Activated CD8-positive, alpha-beta T cell treated with anti-CD3 and anti-CD28 coated beads, Interleukin-2, amount 10 ng/mL, durations not matched to agents 7 days and 5 days (primary cell): Measurements from ENCODE around the gene NPC2. TPM values are rescaled to one million over a fixed set of nuclear protein-coding genes. Genes with fewer than 3 reads are reported as not detected.

ENCODE experiments used
- ATAC-seq: fragments of 150-1000 bp; cut with Tn5 transposase; one replicate; pipeline ENCODE4 v1.10.0; 2021; ENCODE audit warnings: moderate library complexity
- CTCF ChIA-PET: fragments of 350-600 bp; sonication (Branson Sonifier 250); formaldehyde crosslinking; loops from one replicate; lab custom pipeline; 2021; ENCODE audit warnings: antibody characterized with exemption; lab: Charles Lee
- POLR2A ChIA-PET: fragments of 350-600 bp; sonication (Branson Sonifier 250); formaldehyde crosslinking; loops from one replicate; lab custom pipeline; 2021; ENCODE audit warnings: antibody characterized with exemption; lab: Charles Lee
- DNase-seq: peaks from one replicate; pipeline ENCODE4 v3.0.0-alpha.2; 2020
- H3K27ac Mint-ChIP-seq: one replicate; pipeline ENCODE4 v1.8.0; 2021; ENCODE audit warnings: mild to moderate bottlenecking, mixed read lengths
- H3K27me3 Mint-ChIP-seq: one replicate; pipeline ENCODE4 v1.8.0; 2021; ENCODE audit warnings: low read depth, mixed read lengths
- H3K36me3 Mint-ChIP-seq: one replicate; pipeline ENCODE4 v1.8.0; 2021; ENCODE audit warnings: low read depth, mixed read lengths
- H3K4me1 Mint-ChIP-seq: one replicate; pipeline ENCODE4 v1.8.0; 2021; ENCODE audit warnings: low read depth, mixed read lengths
- H3K4me3 Mint-ChIP-seq: one replicate; pipeline ENCODE4 v1.8.0; 2021; ENCODE audit warnings: mild to moderate bottlenecking, mixed read lengths
- H3K9me3 Mint-ChIP-seq: one replicate; pipeline ENCODE4 v1.8.0; 2022; ENCODE audit warnings: mixed read lengths; ENCODE audit not compliant: insufficient read depth
- total RNA-seq, 2 experiments: library from RNA; stranded (reverse); gene quantifications; one replicate each; pipeline ENCODE4 v1.2.3, GENCODE V29; 2021

The NPC2 gene
- total RNA-seq, 2 experiments from 2014 or later = 31.4 to 32.2 TPM

DNA sequence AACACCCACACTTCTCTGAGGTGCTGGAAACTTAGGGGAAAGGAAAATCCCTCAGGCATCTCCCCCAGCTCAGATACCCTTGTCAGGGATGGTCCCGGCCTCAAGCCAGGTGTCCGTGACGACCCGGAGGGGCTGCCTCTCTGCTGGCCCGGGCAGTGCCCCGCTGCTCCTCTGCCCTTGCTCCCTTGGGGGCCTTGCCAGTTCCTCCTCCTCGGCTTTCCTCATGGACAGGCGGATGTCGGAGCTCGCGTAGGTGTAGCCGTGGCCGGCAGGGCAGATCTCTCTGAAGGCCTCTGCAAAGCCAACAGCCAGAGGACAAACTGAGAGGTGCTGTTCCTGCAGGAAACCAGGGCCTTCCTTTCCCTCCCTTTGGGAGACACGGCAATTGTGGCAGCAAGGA lies 35.3 kb upstream of the NPC2 start:
- Mint-ChIP-seq H3K4me1 (peaks cover 2% of the 10 kb centered on the region), H3K4me3 (no peak overlapping the region), H3K9me3 (no peaks in the 10 kb centered on the region), H3K27me3 (peaks cover 3% of the 10 kb centered on the region), H3K36me3 (no peaks in the 10 kb centered on the region), H3K27ac (no peak overlapping the region)
- no peak for ATAC-seq
- CTCF ChIA-PET = no interaction called here
- no peak for DNase-seq
- POLR2A ChIA-PET = no interaction called here

DNA sequence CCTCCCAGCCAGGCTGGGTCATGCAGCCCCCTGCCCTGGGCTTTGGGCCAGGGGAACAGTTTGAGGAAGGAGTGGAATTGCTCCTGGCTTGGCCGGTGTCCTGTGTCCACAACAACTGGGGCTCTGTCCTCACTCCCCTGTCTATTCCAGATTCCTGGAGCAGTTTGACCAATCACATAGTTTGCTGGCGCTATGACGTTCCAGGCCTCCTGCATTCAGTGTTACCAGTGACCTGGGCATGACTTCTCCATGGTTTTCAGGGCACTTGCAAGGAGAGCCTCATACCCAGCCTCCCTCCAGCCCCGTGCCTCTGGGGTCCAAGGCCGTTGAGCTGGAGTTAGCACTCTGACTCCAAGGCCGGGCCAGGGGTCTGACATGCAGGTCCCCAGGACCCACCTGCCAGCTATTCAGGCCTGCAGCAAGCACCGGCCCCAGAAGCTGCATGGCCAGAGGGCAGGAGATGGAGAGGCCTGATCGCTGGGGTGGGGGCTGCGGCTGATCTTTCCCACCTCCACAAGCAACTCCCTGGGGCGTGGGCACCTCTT lies 34.7 kb upstream of the NPC2 start:
- peaks cover 3% of the 10 kb centered on the region for H3K27me3 Mint-ChIP-seq
- no peak overlapping the region for H3K27ac Mint-ChIP-seq
- POLR2A ChIA-PET = no interaction called here
- H3K4me3 Mint-ChIP-seq = no peak overlapping the region
- no peaks in the 10 kb centered on the region for H3K9me3 Mint-ChIP-seq
- ATAC-seq = no peak
- H3K4me1 Mint-ChIP-seq = no peaks in the 10 kb centered on the region
- no peaks in the 10 kb centered on the region for H3K36me3 Mint-ChIP-seq
- CTCF ChIA-PET = no interaction called here
- no peak for DNase-seq

DNA sequence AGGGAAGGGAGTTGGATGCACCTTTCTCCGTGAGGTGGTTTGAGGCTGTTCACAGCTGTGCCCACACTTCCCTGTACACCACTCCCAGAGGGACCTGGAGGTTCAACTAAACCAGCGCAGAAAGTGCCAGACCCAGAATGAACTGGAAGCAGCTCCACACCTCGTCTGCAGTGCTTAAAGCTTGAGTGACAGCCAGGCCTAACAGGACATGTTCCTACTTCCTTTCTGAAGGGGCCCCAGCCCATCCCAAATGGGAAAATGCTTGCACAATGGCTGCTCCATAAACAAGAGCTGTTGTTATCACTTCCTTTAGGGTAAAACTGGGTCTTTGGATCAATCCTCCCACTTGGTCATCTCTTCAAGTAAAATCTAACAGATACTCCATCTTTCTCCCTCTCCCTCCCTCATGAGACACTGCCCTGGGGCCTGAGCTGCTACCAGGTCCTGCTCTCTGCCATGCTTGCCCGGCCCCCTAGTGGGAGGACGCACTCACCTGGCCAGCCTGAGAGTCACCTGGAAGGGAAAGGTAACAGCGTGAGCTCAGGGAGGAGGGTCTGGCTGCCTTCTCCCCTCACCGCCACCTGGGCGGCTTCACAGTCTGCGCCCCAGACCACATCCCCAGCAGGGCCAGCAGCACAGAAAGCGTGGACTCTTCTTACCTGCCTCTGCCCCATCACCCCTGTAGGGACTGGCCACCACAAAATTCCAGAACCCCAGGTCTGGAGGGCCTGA lies 33.9 kb upstream of the NPC2 start:
- peaks cover 3% of the 10 kb centered on the region for H3K27me3 Mint-ChIP-seq

DNA sequence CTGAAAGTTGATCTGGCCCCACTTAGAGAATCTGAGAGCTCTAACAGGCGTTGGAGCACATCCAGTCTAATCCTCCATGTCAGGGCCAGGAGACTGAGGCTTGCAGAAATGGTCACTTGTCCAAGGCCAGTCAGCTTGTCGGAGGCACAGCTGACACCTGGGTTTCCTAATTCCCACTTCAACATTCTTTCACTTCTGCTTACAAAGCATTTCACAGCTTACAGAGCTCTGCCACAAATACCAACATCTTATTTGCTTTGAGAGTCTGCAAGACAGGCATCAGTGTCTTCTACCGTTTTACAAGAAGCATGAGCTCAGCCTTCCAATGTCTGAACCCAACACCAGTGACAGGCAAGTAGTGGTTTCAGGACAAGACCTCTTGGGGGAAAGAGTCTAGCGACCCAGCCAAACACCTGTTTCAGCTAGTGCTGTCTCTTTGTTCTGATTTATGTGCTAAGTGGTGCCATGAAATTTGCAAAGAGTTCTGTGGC lies 32.3 kb upstream of the NPC2 start:
- CTCF ChIA-PET = no interaction called here
- Mint-ChIP-seq H3K4me1 (no peaks in the 10 kb centered on the region), H3K36me3 (no peaks in the 10 kb centered on the region), H3K27me3 (peaks cover 3% of the 10 kb centered on the region), H3K27ac (no peak overlapping the region), H3K4me3 (no peak overlapping the region), H3K9me3 (no peaks in the 10 kb centered on the region)
- ATAC-seq = no peak
- POLR2A ChIA-PET = no interaction called here
- no peak for DNase-seq

More for the DNA sequence above, 33.9 kb upstream of the NPC2 start:
- Mint-ChIP-seq H3K4me1 (no peaks in the 10 kb centered on the region), H3K9me3 (no peaks in the 10 kb centered on the region), H3K36me3 (no peaks in the 10 kb centered on the region), H3K4me3 (no peak overlapping the region), H3K27ac (no peak overlapping the region)
- ATAC-seq (no peak), DNase-seq (no peak)
- ChIA-PET CTCF (interaction anchor here (1.3 kb wide), 1 partner anchor 10 kb away, joined by 3 read pairs; no protein-coding TSS in a partner anchor), POLR2A (no interaction called here)

DNA sequence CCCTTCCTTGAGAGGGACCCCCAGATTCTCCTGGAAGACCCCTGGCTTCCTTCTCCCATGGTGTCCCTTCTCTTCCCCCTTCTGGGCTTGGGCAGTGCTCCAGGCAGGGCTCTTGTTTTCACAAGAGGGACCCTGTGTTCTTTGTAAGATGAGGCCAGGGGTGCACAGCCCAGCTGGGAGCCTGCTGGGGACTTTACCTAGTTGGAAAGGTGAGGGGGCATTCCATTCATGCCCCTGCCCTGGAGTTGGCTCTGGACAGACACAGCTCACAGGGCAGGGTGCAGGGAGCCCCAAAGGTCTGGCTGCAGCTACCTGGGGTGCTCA lies 31.7 kb upstream of the NPC2 start:
- no peak overlapping the region for H3K4me3 Mint-ChIP-seq
- peaks cover 3% of the 10 kb centered on the region for H3K27me3 Mint-ChIP-seq
- no peak overlapping the region for H3K27ac Mint-ChIP-seq
- POLR2A ChIA-PET = no interaction called here
- ATAC-seq (no peak), DNase-seq (no peak)
- H3K36me3 Mint-ChIP-seq = no peaks in the 10 kb centered on the region
- no peaks in the 10 kb centered on the region for H3K4me1 Mint-ChIP-seq
- CTCF ChIA-PET = no interaction called here
- H3K9me3 Mint-ChIP-seq = no peaks in the 10 kb centered on the region

DNA sequence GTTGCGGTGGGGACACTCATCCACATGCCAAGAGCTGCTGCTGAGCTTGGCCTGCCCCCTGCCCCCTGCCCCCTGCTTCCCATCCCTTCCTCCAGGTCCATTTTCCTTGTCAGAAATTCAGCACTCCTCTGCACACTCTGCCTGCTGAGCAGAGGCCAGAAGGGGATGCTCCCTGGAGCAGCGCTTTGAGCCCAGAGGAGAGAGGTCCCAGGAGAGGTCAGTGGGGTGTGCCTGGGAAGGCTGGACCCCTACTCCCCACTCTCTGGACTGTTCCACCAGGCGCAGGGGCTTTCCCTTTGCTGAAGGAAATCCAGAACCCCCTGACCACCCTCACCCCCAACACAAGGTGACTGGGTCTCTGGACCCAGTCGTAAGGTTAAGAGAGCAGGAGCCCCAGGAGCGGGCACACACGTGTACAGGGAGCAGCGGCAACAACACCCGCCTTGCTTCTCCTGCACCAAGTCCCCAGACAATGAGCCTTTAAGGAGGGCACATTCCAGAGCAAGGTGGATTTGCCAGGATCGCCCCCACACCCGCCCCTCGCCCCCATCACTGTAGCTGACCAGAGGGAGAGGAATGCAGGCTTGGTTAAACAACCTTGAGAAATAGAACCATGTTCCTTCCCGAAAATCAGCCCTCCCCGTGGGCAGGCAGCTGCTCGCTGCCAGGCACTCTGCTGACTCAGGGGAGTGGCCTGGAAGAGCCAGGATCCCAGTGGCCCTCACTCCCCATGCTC lies 31.1 kb upstream of the NPC2 start:
- DNase-seq (no peak), ATAC-seq (no peak)
- Mint-ChIP-seq H3K4me3 (no peak overlapping the region), H3K9me3 (no peaks in the 10 kb centered on the region), H3K4me1 (no peaks in the 10 kb centered on the region), H3K27ac (no peak overlapping the region), H3K36me3 (no peaks in the 10 kb centered on the region), H3K27me3 (peaks cover 3% of the 10 kb centered on the region)
- CTCF ChIA-PET = no interaction called here
- POLR2A ChIA-PET = no interaction called here

DNA sequence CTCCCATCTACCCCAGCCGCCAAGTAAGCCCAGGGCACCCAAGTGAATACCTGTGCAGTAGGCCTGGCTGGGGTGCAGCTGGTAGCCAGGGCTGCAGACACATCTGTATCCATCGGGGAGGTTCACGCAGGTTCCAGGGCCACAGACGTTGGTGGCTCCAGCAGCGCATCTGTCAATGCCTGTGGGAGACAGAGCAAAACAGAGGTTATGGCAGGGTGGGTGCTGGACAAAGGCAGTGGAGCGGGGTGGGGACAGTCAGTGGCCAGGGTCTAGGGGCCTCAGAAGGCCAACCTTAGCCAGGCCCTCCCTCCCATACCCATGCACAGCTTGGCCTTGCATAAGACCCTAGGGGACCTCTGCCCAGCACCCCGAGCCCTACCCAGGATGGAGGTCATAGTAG lies 29.6 kb upstream of the NPC2 start:
- POLR2A ChIA-PET = no interaction called here
- CTCF ChIA-PET = no interaction called here
- ATAC-seq (no peak), DNase-seq (no peak)
- Mint-ChIP-seq H3K4me1 (no peaks in the 10 kb centered on the region), H3K36me3 (no peaks in the 10 kb centered on the region), H3K9me3 (no peaks in the 10 kb centered on the region), H3K4me3 (no peak overlapping the region), H3K27me3 (peaks cover 16% of the 10 kb centered on the region), H3K27ac (no peak overlapping the region)

DNA sequence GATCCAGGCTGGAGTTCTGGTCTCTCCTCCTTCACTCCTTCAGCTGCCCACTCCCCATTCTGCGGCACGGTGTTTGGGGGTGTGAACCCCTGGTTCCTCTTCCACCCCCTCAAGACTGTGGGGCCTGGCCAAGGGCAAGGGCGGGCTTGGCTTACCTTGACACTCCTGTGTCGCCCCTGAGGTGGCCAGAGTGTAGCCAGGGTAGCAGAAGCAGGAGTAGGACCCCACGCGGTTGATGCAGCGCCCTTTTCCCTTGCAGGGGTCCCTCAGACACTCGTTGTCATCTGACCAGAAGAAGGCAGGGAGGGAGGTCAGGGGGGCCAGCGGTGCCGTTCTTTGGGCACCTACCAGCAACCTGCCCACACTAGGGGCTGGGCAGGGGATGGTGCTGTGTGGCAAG lies 28.7 kb upstream of the NPC2 start:
- no peak overlapping the region for H3K27ac Mint-ChIP-seq
- H3K4me3 Mint-ChIP-seq = no peak overlapping the region
- POLR2A ChIA-PET = no interaction called here
- H3K9me3 Mint-ChIP-seq = no peaks in the 10 kb centered on the region
- ATAC-seq (no peak), DNase-seq (no peak)
- no peaks in the 10 kb centered on the region for H3K4me1 Mint-ChIP-seq
- no peaks in the 10 kb centered on the region for H3K36me3 Mint-ChIP-seq
- CTCF ChIA-PET = no interaction called here
- peaks cover 18% of the 10 kb centered on the region for H3K27me3 Mint-ChIP-seq

DNA sequence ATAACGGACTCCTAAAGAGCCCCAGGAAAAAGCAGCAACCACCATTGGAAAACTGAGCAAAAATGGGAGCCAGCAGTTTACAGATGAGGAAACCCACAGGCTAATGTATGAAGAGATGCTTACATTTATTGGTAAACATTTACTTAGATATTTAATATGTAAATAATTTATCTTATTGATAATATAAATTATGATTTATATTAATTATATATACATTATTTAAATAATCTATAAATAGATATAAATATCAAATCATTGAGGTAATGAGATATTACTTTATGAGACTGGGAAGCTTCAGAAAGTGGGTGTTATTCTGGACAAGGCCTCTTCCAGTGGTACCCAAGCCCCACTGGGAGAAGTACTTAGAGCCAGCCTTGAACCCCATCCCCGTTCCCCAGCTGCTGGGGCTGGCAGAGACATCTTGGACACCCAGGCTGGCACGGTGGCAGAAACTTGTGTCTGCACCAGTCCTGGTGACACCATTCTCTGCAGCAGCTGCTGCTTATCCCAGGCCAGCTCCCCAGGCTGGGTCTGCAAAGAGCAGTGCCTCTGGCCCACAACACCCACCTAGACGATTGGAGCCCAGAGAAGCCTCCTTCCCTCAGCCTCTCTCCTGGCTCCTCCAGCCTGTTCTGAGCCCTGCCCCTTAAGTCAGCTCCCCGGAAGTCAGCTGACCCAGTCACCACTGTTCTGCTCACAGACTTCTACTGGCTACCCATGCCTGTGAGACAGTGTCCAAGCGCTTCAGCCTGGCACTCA lies 26.4 kb upstream of the NPC2 start:
- Mint-ChIP-seq H3K9me3 (no peaks in the 10 kb centered on the region), H3K27ac (no peak overlapping the region), H3K4me3 (no peak overlapping the region), H3K4me1 (peaks cover 5% of the 10 kb centered on the region), H3K36me3 (no peaks in the 10 kb centered on the region), H3K27me3 (peaks cover 31% of the 10 kb centered on the region)
- ChIA-PET CTCF (interaction anchor here (1.0 kb wide), 1 partner anchor 17 kb away, joined by 3 read pairs; no protein-coding TSS in a partner anchor), POLR2A (no interaction called here)
- ATAC-seq = peak; percentile 39
- no peak for DNase-seq

DNA sequence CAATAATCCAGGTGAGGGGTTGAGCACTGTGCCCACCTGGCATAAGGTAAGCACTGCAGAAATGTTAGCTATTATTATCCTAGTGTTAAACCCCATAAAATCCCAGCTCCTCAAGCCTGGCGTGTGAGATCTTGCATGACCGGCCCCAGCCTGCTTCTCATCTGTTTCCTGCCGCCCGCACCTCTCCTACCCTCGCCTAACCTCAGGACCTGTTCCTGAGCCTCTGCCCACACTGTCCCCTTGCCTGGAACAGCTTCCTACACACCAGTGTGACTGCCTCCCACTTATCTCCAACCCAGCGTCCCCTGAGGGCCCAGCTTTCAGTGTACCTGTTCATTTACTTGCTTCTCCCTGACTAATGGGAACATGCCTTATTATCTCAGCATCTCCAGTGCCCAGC lies 25.1 kb upstream of the NPC2 start:
- no peaks in the 10 kb centered on the region for H3K36me3 Mint-ChIP-seq
- ChIA-PET POLR2A (no interaction called here), CTCF (no interaction called here)
- no peaks in the 10 kb centered on the region for H3K9me3 Mint-ChIP-seq
- peaks cover 11% of the 10 kb centered on the region for H3K4me1 Mint-ChIP-seq
- DNase-seq (no peak), ATAC-seq (no peak)
- H3K27ac Mint-ChIP-seq = no peak overlapping the region
- H3K4me3 Mint-ChIP-seq = no peak overlapping the region
- H3K27me3 Mint-ChIP-seq = peaks cover 38% of the 10 kb centered on the region

DNA sequence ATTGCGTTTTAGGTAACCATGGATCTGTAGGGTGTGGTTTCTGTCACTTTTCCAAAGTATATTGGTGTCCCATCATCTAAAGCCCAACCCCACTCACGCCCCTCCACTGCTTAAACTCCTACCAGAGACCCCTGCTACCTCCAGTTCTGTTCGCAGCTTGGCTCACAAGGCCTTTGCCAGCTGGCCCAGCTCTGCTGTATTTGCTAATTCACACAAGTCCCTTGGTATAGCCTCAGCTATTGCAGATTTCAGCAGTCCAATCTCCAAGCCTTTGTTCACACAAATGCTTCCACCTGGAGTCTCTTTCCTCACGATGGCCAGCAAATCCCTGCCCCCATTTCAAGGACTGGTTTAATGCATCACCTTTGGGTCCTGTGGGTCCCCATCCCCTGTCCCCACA lies 24.6 kb upstream of the NPC2 start:
- H3K36me3 Mint-ChIP-seq = no peaks in the 10 kb centered on the region
- no peaks in the 10 kb centered on the region for H3K9me3 Mint-ChIP-seq
- no peak overlapping the region for H3K4me3 Mint-ChIP-seq
- ATAC-seq (no peak), DNase-seq (no peak)
- H3K27ac Mint-ChIP-seq = no peak overlapping the region
- H3K27me3 Mint-ChIP-seq = peaks cover 38% of the 10 kb centered on the region
- H3K4me1 Mint-ChIP-seq = peaks cover 11% of the 10 kb centered on the region
- ChIA-PET CTCF (no interaction called here), POLR2A (no interaction called here)
